Effector CD4-positive, alpha-beta T cell (primary cell): ENCODE data around the gene XYLT1.

Experiments used
- DNase-seq: peaks from one replicate; pipeline ENCODE4 v3.0.0-alpha.2; 2020

XYLT1 gene

GRCh38 chr16:17076818-17077498, 393.8 kb downstream of the XYLT1 start:
- DNase-seq = no peak

DNA sequence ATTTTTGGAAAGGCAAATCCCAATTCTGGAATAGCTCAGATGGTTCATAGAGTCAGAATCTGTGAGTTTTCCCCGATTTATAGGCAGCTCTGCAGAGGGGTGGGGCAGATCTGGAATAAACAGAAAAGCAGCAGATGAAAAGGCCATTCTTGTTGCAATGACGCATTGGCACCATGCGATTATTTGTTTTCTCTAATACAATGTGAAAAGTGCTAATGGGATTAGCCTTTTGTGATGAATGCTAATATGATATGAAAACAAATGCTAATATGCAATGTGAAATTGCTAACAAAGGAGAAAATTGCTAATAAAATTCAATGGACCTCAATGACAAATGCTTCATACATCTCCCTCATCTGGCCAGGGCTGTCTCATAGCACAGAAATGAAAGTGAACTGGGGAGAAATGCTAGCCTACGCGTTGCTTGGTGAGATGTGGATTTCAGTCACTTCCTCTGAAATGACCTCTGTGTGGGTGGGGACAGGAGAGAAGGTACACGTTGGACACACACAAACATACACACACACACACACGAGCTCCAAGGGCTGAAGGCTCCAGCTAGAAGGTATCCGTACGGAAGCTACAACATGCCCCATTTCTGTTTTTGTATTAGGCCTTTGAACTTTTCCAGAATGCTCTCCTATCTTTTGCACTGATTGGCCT, 394.5 kb downstream of the XYLT1 start:
- no peak for DNase-seq

- DNase-seq = no peak
These were observed 398.7 kb downstream of the XYLT1 start for GRCh38 chr16:17072104-17072503.

- DNase-seq = peak; percentile 85
These were observed 399.7 kb downstream of the XYLT1 start for GRCh38 chr16:17070882-17071592.

- DNase-seq = no peak
These were observed 401.1 kb downstream of the XYLT1 start for GRCh38 chr16:17069681-17070080.

GRCh38 chr16:17068524-17068923, 402.2 kb downstream of the XYLT1 start:
- no peak for DNase-seq

GRCh38 chr16:17067882-17068281, 402.9 kb downstream of the XYLT1 start:
- DNase-seq = no peak

DNA sequence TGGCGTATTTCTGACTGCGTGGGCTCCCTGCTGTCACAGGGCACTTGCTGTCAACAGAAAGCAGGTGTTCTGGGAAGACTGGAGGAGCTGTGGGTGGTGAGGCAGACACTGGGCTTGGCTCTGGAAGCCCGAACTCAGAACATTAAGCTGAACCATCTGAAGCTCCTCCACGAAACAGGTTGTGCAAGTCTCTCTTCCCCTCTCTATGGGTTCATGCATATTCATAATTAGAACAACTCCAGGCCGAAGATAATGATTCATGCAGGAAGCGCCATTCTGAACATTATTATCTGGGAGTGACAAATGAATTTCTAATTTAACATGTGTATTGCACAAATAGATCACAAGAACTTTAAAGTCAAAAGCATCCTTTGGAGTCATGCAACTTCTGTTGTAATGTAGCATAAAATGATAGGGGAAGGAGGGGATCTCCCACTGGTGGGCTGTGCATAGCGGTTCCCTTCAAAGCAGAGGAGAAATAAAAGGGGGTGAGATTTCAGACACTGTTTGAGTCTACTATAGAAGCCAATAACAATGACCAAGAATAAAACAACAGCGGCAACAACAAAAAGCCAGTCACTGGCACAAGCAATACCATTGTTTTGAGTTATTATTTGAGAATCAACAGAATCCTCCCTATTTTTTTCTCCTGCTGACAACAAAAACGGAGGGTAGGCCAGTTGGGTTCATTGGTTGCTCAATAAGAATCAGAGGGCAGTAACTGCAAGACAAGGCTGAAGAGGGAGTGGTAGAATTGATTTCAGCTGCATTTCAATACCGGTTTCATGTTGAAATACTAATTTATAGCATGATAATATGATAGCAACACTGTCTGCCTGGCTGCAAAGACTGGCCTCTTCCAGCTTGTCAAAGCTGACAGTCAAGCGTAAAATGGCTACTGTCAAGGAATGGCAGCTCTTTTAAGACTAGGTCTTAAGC, 407.3 kb downstream of the XYLT1 start:
- no peak for DNase-seq

DNA sequence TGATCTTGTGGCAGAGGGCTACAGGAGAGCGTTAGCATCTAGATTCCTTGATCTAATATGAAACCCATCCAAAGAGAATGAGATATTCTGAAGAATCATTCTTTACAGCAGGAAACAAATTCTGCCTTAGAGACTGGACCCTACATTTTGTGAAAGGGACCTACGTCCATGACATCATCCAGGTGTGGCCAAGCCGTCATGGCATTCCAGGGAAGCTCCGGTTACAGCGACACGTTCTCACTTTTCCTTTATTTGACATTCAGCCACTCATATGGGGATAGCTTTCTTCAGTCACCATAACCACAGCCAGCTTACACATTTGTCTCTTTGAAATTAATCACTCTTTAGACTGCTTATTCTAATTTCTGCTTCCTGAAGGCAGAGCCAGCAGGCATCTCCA, 408.1 kb downstream of the XYLT1 start:
- DNase-seq = no peak

- no peak for DNase-seq
These were observed 409.4 kb downstream of the XYLT1 start for GRCh38 chr16:17061326-17061725.

GRCh38 chr16:17058471-17058870, 412.3 kb downstream of the XYLT1 start:
- DNase-seq = no peak

DNA sequence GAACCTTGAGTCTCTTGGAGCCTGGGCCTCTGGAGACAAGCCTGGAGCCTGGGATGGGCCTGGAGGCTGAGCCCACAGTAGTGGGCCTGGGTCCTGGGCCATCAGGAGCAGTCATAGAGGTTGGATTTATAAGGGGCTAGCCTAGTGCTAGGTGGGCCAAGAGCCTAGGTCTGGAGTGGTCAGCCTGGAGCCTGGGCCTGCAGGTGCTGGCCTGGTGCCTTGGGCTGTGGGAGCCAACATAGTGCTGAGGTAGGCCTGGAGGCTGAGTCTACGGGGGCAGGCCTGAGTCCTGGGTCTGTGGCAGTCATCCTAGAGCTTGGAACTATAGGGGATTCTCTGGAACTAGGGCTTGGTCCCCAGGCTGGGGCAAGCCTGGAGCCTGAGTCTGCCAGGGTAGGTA, 414.1 kb downstream of the XYLT1 start:
- DNase-seq = no peak

DNA sequence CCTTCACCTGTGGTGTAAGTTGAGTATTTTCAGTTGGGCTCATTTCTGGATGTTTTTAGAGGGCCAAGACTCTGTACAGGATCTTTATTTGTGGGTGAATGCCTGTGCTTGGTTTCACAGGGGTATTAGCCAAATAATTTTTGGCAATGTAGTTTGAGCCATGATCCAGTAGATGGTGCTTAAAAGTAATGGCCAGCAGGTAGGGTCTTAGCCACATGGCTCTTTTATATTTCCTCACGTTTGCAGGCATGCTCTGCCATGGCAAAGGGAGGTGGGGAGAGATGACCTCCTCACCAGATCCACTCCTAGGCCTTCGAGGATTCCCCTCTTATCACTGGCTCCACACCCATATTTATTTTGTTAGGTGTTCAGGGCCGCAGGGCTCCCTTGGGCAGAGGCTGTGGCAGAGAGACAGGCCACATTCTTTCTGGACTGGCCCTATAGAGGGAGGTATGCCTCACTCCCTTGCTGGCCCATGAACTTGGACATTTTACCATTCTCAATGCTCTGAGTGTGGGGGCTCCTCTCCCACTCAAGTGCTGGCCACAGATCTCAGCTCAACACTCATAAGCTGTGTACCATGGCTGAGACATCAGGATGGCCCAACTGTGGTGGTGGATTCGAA, 417.1 kb downstream of the XYLT1 start:
- DNase-seq = no peak
